Sigmoid colon (tissue), 7 donors: Measurements from ENCODE around the gene WTIP. TPM values are rescaled to one million over a fixed set of nuclear protein-coding genes. Genes with fewer than 3 reads are reported as not detected.

Source experiments
- DNase-seq: peaks from one replicate; pipeline ENCODE4 v3.0.0-alpha.2; 2019
- H3K27ac ChIP-seq, 4 donors: fragments of 200-600 bp; sonication (generic); one replicate each; pipeline ENCODE4 v1.5.1; 2016 to 2019; ENCODE audit warnings: mild to moderate bottlenecking in 1 of 4
- H3K27me3 ChIP-seq, 3 donors: fragments of 200-600 bp; sonication (generic); one replicate each; pipeline ENCODE4 v1.5.1; 2019; ENCODE audit warnings: mild to moderate bottlenecking in 1 of 3
- H3K36me3 ChIP-seq, 4 donors: fragments of 200-600 bp; sonication (generic); one replicate each; pipeline ENCODE4 v1.5.1; 2016 to 2019
- H3K4me1 ChIP-seq, 4 donors: fragments of 200-600 bp; sonication (generic); one replicate each; pipeline ENCODE4 v1.5.1; 2017 to 2019
- H3K4me3 ChIP-seq, 4 donors: fragments of 200-600 bp; sonication (generic); one replicate each; pipeline ENCODE4 v1.5.1; 2017 to 2019; ENCODE audit warnings: mild to moderate bottlenecking in 2 of 4, moderate library complexity in 1 of 4
- H3K9me3 ChIP-seq, 4 donors: fragments of 200-600 bp in 3 of 4; sonication (generic) in 3 of 4; one replicate each; pipeline versions ENCODE4 v1.5.1 to v1.6.1; 2013 to 2019
- EP300 ChIP-seq, 4 donors: sonication (generic); formaldehyde crosslinking; IDR thresholded peaks; one replicate each; pipeline ENCODE4 v1.6.1; 2017; ENCODE audit warnings: antibody characterized with exemption in 4 of 4
- POLR2A ChIP-seq, 2 donors: fragments of 450-650 bp; IDR thresholded peaks; one replicate each; pipeline ENCODE4 v1.6.1; 2016; ENCODE audit warnings: antibody characterized with exemption in 2 of 2, mild to moderate bottlenecking in 2 of 2, moderate library complexity in 2 of 2
- POLR2AphosphoS5 ChIP-seq, 4 donors: sonication (generic); formaldehyde crosslinking; IDR thresholded peaks; one replicate each; pipeline ENCODE4 v1.6.1; 2017; ENCODE audit warnings: antibody characterized with exemption in 4 of 4
- WGBS, 2 donors: extraction: QIAGEN DNeasy Blood & Tissue Kit; methylation state at CpG; one replicate each; pipeline ENCODE4 v1.1.7; 2013; 5-methylcytosine and 5-hydroxymethylcytosine counted together
- intact Hi-C: fragments of 100-400 bp; cut with DNase I; formaldehyde crosslinking; loops from one replicate; pipeline ENCODE4 v1.15.1; 2023
- polyA plus RNA-seq, 3 donors: library from polyadenylated mRNA; stranded (reverse); fragments of 200-250 nt; gene quantifications; one replicate each; pipeline ENCODE4 v1.2.3, GENCODE V29; 2013
- total RNA-seq, 4 donors: library from RNA; depleted of rRNA; stranded (reverse); fragments of >200 nt; gene quantifications; one replicate each; pipeline ENCODE4 v1.1.0, GENCODE V29; 2016
- TF ChIP-seq, protein P1 (sequence below), 4 experiments: fragments of 450-650 bp in 3 of 4; fragments of 200-600 bp in 1 of 4; IDR thresholded peaks; one replicate each; pipeline ENCODE4 v1.5.1; 2016 to 2019; ENCODE audit warnings: antibody characterized with exemption in 4 of 4, mild to moderate bottlenecking in 3 of 4, moderate library complexity in 2 of 4
- donor health status: healthy with polysubstance abuse.
- donor health status: Bipolar disorder and iron deficiency.
- donor health status: healthy.

Gene WTIP
- total and polyA plus RNA-seq, 7 donors: 2.2 to 20.5 (median 3.3) TPM

DNA sequence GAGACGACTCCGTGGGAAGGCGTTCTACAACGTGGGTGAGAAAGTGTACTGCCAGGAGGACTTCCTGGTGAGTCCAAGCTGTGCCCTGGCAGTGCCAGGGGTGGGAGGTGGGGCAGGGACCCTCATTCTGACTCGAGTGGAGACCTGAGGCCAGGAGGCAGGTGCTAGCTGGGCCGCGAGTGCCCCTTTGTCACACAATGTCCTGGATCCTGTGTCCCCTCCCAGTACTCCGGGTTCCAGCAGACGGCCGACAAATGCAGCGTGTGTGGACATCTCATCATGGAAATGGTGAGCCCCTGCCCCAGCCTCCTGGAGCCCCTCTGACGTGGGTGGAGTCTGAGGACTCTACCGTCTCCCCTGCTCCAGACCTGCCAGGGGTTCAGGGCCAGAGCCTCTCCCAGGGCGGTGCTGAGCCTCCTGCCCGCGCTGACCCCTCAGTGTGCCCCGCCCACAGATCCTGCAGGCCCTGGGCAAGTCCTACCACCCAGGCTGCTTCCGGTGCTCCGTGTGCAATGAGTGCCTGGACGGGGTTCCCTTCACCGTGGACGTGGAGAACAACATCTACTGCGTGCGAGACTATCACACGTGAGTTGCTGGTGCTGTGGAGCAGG is 11.6 kb downstream of the WTIP start:
- no peak overlapping the region for H3K27ac ChIP-seq
- H3K9me3 ChIP-seq: no peaks in the 10 kb centered on the region
- intact Hi-C loops: no loop called here
- no peak for TF ChIP-seq POLR2A (IDR thresholded peaks at IDR 0.05)
- TF ChIP-seq, protein P1, sequence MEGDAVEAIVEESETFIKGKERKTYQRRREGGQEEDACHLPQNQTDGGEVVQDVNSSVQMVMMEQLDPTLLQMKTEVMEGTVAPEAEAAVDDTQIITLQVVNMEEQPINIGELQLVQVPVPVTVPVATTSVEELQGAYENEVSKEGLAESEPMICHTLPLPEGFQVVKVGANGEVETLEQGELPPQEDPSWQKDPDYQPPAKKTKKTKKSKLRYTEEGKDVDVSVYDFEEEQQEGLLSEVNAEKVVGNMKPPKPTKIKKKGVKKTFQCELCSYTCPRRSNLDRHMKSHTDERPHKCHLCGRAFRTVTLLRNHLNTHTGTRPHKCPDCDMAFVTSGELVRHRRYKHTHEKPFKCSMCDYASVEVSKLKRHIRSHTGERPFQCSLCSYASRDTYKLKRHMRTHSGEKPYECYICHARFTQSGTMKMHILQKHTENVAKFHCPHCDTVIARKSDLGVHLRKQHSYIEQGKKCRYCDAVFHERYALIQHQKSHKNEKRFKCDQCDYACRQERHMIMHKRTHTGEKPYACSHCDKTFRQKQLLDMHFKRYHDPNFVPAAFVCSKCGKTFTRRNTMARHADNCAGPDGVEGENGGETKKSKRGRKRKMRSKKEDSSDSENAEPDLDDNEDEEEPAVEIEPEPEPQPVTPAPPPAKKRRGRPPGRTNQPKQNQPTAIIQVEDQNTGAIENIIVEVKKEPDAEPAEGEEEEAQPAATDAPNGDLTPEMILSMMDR (IDR thresholded peaks at IDR 0.05): no peak
- no peak for TF ChIP-seq POLR2AphosphoS5 (IDR thresholded peaks at IDR 0.05)
- no peak for TF ChIP-seq EP300 (IDR thresholded peaks at IDR 0.05)
- no peak for DNase-seq
- no peaks in the 10 kb centered on the region for H3K4me1 ChIP-seq
- 72 to 89% methylated on average over 25 of the region's 25 CpGs for WGBS, 2 donors
- peaks cover 4 to 77% (median 36%) of the 10 kb centered on the region in 4 donors for H3K36me3 ChIP-seq
- H3K27me3 ChIP-seq: no peaks in the 10 kb centered on the region
- H3K4me3 ChIP-seq: no peak overlapping the region

DNA sequence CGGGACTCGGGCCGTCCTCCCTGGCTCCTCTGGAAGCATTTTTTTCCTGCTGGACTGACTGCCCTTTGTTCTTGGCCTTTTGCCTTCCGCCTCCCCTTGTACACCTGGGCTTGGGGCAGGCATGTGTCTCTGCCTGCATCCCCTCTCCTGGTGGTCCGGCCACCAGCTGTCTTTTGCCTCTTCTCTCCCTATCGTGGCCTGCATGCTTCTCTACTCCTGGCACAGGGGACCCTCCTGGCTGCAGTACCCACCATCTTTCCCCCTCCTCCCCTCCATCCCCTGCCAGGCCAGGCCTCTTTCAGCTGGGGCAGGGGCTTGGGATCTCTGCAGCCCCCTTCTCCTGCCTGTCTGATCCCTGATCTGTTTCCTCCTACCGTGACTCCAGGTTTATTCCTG is 12.1 kb downstream of the WTIP start:
- Histone ChIP-seq H3K4me3 (no peak overlapping the region), H3K27ac (no peak overlapping the region), H3K9me3 (no peaks in the 10 kb centered on the region), H3K36me3 (peaks cover 4 to 82% (median 36%) of the 10 kb centered on the region in 4 donors), H3K4me1 (no peaks in the 10 kb centered on the region), H3K27me3 (no peaks in the 10 kb centered on the region)
- WGBS, 2 donors: 91 to 93% methylated on average over 7 of the region's 7 CpGs
- TF ChIP-seq, protein P1 (IDR thresholded peaks at IDR 0.05): no peak
- DNase-seq: no peak
- intact Hi-C loops: no loop called here

DNA sequence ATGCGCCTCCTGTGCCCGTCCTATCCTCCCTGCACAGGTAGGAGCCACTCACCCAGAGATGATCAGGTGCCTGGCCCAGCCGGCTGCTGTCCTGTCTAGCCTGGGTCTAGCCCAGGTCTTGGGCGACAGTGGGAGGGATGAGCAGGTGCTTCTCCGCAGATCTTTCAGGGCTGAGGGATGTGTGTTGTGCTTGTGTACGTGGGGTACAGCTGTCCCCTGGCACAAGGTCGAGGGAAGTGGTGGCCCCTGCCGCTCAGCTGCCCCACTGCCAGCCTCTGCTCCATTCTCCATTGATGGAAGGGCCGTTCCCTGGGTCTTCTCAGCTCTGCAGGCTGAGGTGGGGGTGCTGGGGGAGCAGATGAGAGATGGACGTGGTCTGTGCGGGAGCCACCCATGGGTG is 13.0 kb downstream of the WTIP start:
- WGBS, 2 donors: 92 to 94% methylated on average over 11 of the region's 11 CpGs
- DNase-seq: no peak
- no peaks in the 10 kb centered on the region for H3K9me3 ChIP-seq
- peaks cover 4 to 85% (median 36%) of the 10 kb centered on the region in 4 donors for H3K36me3 ChIP-seq
- H3K4me1 ChIP-seq: no peaks in the 10 kb centered on the region
- TF ChIP-seq POLR2A (IDR thresholded peaks at IDR 0.05) (no peak), EP300 (IDR thresholded peaks at IDR 0.05) (no peak), POLR2AphosphoS5 (IDR thresholded peaks at IDR 0.05) (no peak)
- TF ChIP-seq, protein P1 (IDR thresholded peaks at IDR 0.05): no peak
- H3K27me3 ChIP-seq: no peaks in the 10 kb centered on the region
- intact Hi-C loops: no loop called here
- H3K27ac ChIP-seq: no peak overlapping the region
- H3K4me3 ChIP-seq: no peak overlapping the region

DNA sequence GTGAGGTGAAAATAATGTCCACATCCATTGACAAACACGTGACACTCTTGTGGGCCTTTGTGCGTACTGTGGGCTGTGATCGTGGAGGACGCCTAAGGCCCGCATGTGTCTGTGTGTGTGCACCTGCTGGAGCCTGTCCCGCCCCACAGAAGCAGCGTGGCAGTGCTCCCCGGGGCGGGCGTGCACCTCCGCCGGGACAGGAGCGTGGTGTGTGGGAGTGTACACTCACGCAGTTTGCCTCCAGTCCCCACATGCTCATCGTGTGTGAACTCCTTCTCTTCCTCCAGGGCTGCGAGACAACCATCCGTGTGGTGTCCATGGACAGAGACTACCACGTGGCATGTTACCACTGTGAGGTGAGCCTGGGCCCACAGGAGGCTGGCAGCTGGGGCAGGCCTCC is 13.9 kb downstream of the WTIP start:
- TF ChIP-seq POLR2AphosphoS5 (IDR thresholded peaks at IDR 0.05): no peak
- TF ChIP-seq EP300 (IDR thresholded peaks at IDR 0.05): no peak
- TF ChIP-seq POLR2A (IDR thresholded peaks at IDR 0.05): no peak
- TF ChIP-seq, protein P1 (IDR thresholded peaks at IDR 0.05): no peak
- Histone ChIP-seq H3K27ac (no peak overlapping the region), H3K36me3 (peaks cover 4 to 82% (median 36%) of the 10 kb centered on the region in 4 donors), H3K4me3 (no peak overlapping the region), H3K9me3 (no peaks in the 10 kb centered on the region), H3K27me3 (no peaks in the 10 kb centered on the region), H3K4me1 (no peaks in the 10 kb centered on the region)
- peak; percentile 41 for DNase-seq
- 90 to 94% methylated on average over 18 of the region's 18 CpGs for WGBS, 2 donors
- intact Hi-C loops: no loop called here
